ENCODE data around the gene NEK1. TPM values are rescaled to one million over a fixed set of nuclear protein-coding genes. Genes with fewer than 3 reads are reported as not detected.

The NEK1 gene
- total RNA-seq, 2 donors from 2014 or later: 8.0 to 24.0 TPM

GRCh38 chr4:169617306-169617705 lies 4.9 kb upstream of the NEK1 start:
- TF ChIP-seq, protein P1, sequence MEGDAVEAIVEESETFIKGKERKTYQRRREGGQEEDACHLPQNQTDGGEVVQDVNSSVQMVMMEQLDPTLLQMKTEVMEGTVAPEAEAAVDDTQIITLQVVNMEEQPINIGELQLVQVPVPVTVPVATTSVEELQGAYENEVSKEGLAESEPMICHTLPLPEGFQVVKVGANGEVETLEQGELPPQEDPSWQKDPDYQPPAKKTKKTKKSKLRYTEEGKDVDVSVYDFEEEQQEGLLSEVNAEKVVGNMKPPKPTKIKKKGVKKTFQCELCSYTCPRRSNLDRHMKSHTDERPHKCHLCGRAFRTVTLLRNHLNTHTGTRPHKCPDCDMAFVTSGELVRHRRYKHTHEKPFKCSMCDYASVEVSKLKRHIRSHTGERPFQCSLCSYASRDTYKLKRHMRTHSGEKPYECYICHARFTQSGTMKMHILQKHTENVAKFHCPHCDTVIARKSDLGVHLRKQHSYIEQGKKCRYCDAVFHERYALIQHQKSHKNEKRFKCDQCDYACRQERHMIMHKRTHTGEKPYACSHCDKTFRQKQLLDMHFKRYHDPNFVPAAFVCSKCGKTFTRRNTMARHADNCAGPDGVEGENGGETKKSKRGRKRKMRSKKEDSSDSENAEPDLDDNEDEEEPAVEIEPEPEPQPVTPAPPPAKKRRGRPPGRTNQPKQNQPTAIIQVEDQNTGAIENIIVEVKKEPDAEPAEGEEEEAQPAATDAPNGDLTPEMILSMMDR (IDR thresholded peaks at IDR 0.05): no peak
- no peaks in the 10 kb centered on the region for H3K27me3 ChIP-seq (replicated peaks; ENCODE audit: insufficient read depth)
- H3K27ac ChIP-seq: no peak overlapping the region
- no peaks in the 10 kb centered on the region for H3K36me3 ChIP-seq
- H3K4me3 ChIP-seq: no peak overlapping the region
- ATAC-seq (ENCODE audit: insufficient number of reproducible peaks, low FRiP score, low read depth) (no peak), DNase-seq (ENCODE audit: low spot score) (no peak)
- peaks cover under 1 to 25% of the 10 kb centered on the region in 2 donors for H3K4me1 ChIP-seq (ENCODE audit: control insufficient read depth in 1 of 2, low read depth in 2 of 2)
- no peaks in the 10 kb centered on the region for H3K9me3 ChIP-seq

DNA sequence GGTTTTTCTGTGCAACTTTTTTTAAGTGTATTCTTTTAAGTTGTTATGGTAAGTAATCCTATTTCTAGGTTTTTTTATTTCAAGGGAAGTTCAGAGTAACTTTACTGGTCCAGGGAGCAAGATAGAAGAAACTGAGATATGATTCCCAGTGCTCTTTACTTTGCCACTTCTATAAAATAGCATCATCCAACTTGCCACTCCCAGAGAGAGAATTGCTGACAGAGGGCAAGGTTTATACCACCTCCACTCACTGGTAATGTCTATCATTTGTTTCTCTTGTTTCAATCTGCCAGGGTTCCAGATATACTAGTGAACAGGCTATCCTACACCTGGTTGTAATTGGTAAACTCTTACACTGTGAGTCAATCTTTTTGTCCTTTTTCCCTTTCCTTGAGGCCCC lies 4.5 kb upstream of the NEK1 start:
- no peaks in the 10 kb centered on the region for H3K36me3 ChIP-seq
- no peaks in the 10 kb centered on the region for H3K27me3 ChIP-seq (replicated peaks; ENCODE audit: insufficient read depth)
- ATAC-seq (ENCODE audit: insufficient number of reproducible peaks, low FRiP score, low read depth): no peak
- TF ChIP-seq, protein P1 (IDR thresholded peaks at IDR 0.05): no peak
- H3K4me3 ChIP-seq: no peak overlapping the region
- H3K27ac ChIP-seq: no peak overlapping the region
- H3K9me3 ChIP-seq: no peaks in the 10 kb centered on the region
- peaks cover 0 to 21% of the 10 kb centered on the region in 2 donors for H3K4me1 ChIP-seq (ENCODE audit: control insufficient read depth in 1 of 2, low read depth in 2 of 2)
- DNase-seq (ENCODE audit: low spot score): no peak

DNA sequence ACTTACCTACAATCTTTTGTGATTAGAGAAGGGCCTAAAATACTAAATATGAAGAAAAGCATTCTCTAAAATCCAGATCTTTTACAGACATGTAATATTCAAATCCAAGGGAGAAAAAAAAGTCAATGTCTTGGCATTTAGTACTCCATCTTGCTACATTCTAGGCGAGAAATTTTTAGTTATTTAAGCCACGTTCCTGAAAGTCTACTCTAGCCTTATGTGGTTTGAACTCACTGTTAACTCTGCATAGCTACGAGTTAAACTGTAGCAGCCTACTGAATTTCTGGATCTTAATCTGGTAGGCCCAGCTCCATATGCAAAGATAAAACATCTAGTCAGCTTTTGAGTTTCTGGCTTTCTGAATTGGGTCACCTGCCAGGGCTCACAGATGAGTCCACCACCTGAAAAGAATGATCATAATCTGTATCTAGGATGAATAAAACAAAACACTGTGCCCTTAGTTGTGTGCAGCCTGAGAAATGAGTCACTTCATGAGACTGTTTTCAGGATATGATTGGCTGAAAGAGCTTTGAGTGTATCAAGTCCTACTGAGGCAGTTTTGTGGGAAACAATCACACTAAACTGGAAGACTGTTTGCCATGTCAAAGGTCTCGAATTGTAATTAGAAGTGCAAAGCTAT lies 3.2 kb upstream of the NEK1 start:
- no peak overlapping the region for H3K27ac ChIP-seq
- no peak overlapping the region for H3K4me3 ChIP-seq
- ATAC-seq (ENCODE audit: insufficient number of reproducible peaks, low FRiP score, low read depth) (no peak), DNase-seq (ENCODE audit: low spot score) (no peak)
- TF ChIP-seq, protein P1 (IDR thresholded peaks at IDR 0.05): no peak
- H3K27me3 ChIP-seq (replicated peaks; ENCODE audit: insufficient read depth): no peaks in the 10 kb centered on the region
- peaks cover 4 to 26% of the 10 kb centered on the region in 2 donors for H3K4me1 ChIP-seq (ENCODE audit: control insufficient read depth in 1 of 2, low read depth in 2 of 2)
- no peaks in the 10 kb centered on the region for H3K36me3 ChIP-seq
- H3K9me3 ChIP-seq: no peaks in the 10 kb centered on the region

- no peaks in the 10 kb centered on the region for H3K36me3 ChIP-seq
- TF ChIP-seq, protein P1 (IDR thresholded peaks at IDR 0.05): peak; percentile 52
- H3K4me1 ChIP-seq (ENCODE audit: control insufficient read depth in 1 of 2, low read depth in 2 of 2): peaks cover 4 to 29% of the 10 kb centered on the region in 2 donors
- H3K27me3 ChIP-seq (replicated peaks; ENCODE audit: insufficient read depth): no peaks in the 10 kb centered on the region
- H3K4me3 ChIP-seq: peak overlapping the region; percentile 82
- H3K9me3 ChIP-seq: no peaks in the 10 kb centered on the region
- DNase-seq (ENCODE audit: low spot score): no peak
- peak overlapping the region; percentile 60 to 84 for H3K27ac ChIP-seq
- ATAC-seq (ENCODE audit: insufficient number of reproducible peaks, low FRiP score, low read depth): peak; percentile 41
Observed at GRCh38 chr4:169612871-169613859, 782 bp upstream of the NEK1 start.

DNA sequence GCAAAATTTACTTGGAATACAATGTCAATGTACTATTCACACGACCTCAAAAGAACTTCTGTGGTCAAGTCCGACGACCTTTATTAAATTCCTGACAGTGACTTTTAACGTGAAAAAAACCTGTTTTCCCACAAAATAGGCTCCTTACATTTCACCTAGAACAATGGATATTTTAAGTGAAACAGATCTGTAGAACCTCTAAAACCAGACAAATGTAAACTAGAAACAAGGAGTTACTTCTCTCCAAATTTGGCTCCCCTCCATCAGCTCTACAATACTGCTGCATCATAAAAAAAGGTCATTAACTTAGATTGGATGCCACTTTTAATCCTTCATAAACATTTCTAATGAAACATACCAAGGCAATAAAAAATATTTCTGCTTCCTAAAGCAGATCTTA lies 1.2 kb downstream of the NEK1 start:
- H3K27ac ChIP-seq: peak overlapping the region in 1 of 2 donors; percentile 88
- DNase-seq (ENCODE audit: low spot score): no peak
- no peaks in the 10 kb centered on the region for H3K27me3 ChIP-seq (replicated peaks; ENCODE audit: insufficient read depth)
- peak overlapping the region; percentile 82 for H3K4me3 ChIP-seq
- no peaks in the 10 kb centered on the region for H3K36me3 ChIP-seq
- H3K9me3 ChIP-seq: no peaks in the 10 kb centered on the region
- no peak for ATAC-seq (ENCODE audit: insufficient number of reproducible peaks, low FRiP score, low read depth)
- peaks cover 4 to 36% of the 10 kb centered on the region in 2 donors for H3K4me1 ChIP-seq (ENCODE audit: control insufficient read depth in 1 of 2, low read depth in 2 of 2)
- TF ChIP-seq, protein P1 (IDR thresholded peaks at IDR 0.05): no peak
